Measurements from ENCODE around the gene NUMA1. TPM values are rescaled to one million over a fixed set of nuclear protein-coding genes. Genes with fewer than 3 reads are reported as not detected.

NUMA1 gene
- total and polyA plus RNA-seq, 4 donors, result 79.9 to 277 (median 164) TPM

GRCh38 chr11:72127923-72128322 lies 47.6 kb upstream of the NUMA1 start:
- ATAC-seq (ENCODE audit: insufficient read depth, low FRiP score), result no peak

GRCh38 chr11:72125956-72126355 lies 45.6 kb upstream of the NUMA1 start:
- DNase-seq, result no peak
- no peak for ATAC-seq (ENCODE audit: insufficient read depth, low FRiP score)
- 71 to 76% methylated on average over 1 of the region's 1 CpG for WGBS, 2 donors
- Histone ChIP-seq H3K9ac (ENCODE audit: insufficient read depth in 1 of 2, low read length in 2 of 2) (no peak overlapping the region), H3K4me1 (ENCODE audit: control insufficient read depth in 5 of 5, insufficient read depth in 5 of 5, low read length in 5 of 5) (no peaks in the 10 kb centered on the region), H3K9me3 (ENCODE audit: control insufficient read depth in 4 of 4, insufficient read depth in 3 of 4, low read length in 3 of 4) (no peaks in the 10 kb centered on the region), H3K27ac (ENCODE audit: low read depth in 1 of 2, low read length in 1 of 2) (no peak overlapping the region), H3K36me3 (ENCODE audit: control insufficient read depth in 4 of 4, insufficient read depth in 4 of 4, low read length in 4 of 4) (no peaks in the 10 kb centered on the region), H3K4me3 (no peak overlapping the region), H3K27me3 (ENCODE audit: control insufficient read depth in 3 of 3, insufficient read depth in 3 of 3, low read length in 2 of 3) (no peaks in the 10 kb centered on the region)
- TF ChIP-seq CTCF (IDR thresholded peaks at IDR 0.05; ENCODE audit: control extremely low read depth, extremely low read depth), result no peak

More at GRCh38 chr11:72127923-72128322, 47.6 kb upstream of the NUMA1 start:
- H3K4me1 ChIP-seq (ENCODE audit: control insufficient read depth in 5 of 5, insufficient read depth in 5 of 5, low read length in 5 of 5), result no peaks in the 10 kb centered on the region
- TF ChIP-seq CTCF (IDR thresholded peaks at IDR 0.05; ENCODE audit: control extremely low read depth, extremely low read depth), result no peak
- H3K9me3 ChIP-seq (ENCODE audit: control insufficient read depth in 4 of 4, insufficient read depth in 3 of 4, low read length in 3 of 4), result no peaks in the 10 kb centered on the region
- H3K4me3 ChIP-seq, result no peak overlapping the region
- 60 to 62% methylated on average over 2 of the region's 2 CpGs for WGBS, 2 donors
- peaks cover 0 to 3% (median 0%) of the 10 kb centered on the region in 3 donors for H3K27me3 ChIP-seq (ENCODE audit: control insufficient read depth in 3 of 3, insufficient read depth in 3 of 3, low read length in 2 of 3)
- DNase-seq, result no peak
- H3K36me3 ChIP-seq (ENCODE audit: control insufficient read depth in 4 of 4, insufficient read depth in 4 of 4, low read length in 4 of 4), result no peaks in the 10 kb centered on the region
- H3K27ac ChIP-seq (ENCODE audit: low read depth in 1 of 2, low read length in 1 of 2), result no peak overlapping the region
- no peak overlapping the region for H3K9ac ChIP-seq (ENCODE audit: insufficient read depth in 1 of 2, low read length in 2 of 2)

- DNase-seq, result no peak
Observed at GRCh38 chr11:72124046-72124445, 43.7 kb upstream of the NUMA1 start.

More at GRCh38 chr11:72124046-72124445, 43.7 kb upstream of the NUMA1 start:
- Histone ChIP-seq H3K9me3 (ENCODE audit: control insufficient read depth in 4 of 4, insufficient read depth in 3 of 4, low read length in 3 of 4) (no peaks in the 10 kb centered on the region), H3K27me3 (ENCODE audit: control insufficient read depth in 3 of 3, insufficient read depth in 3 of 3, low read length in 2 of 3) (no peaks in the 10 kb centered on the region), H3K27ac (ENCODE audit: low read depth in 1 of 2, low read length in 1 of 2) (no peak overlapping the region), H3K4me1 (ENCODE audit: control insufficient read depth in 5 of 5, insufficient read depth in 5 of 5, low read length in 5 of 5) (no peaks in the 10 kb centered on the region), H3K36me3 (ENCODE audit: control insufficient read depth in 4 of 4, insufficient read depth in 4 of 4, low read length in 4 of 4) (no peaks in the 10 kb centered on the region), H3K4me3 (no peak overlapping the region), H3K9ac (ENCODE audit: insufficient read depth in 1 of 2, low read length in 2 of 2) (no peak overlapping the region)
- 92 to 93% methylated on average over 6 of the region's 6 CpGs for WGBS, 2 donors
- no peak for ATAC-seq (ENCODE audit: insufficient read depth, low FRiP score)
- no peak for TF ChIP-seq CTCF (IDR thresholded peaks at IDR 0.05; ENCODE audit: control extremely low read depth, extremely low read depth)
